ENCODE measurements around the gene SCN1B.

The SCN1B gene

GRCh38 chr19:35031072-35031881, 1.0 kb downstream of the SCN1B start:
- H3K27me3 ChIP-seq (ENCODE audit: insufficient read depth, low read length) = no peaks in the 10 kb centered on the region
- H2AFZ ChIP-seq (ENCODE audit: low read length, unreplicated experiment) = no peak overlapping the region
- no peaks in the 10 kb centered on the region for H3K4me1 ChIP-seq (ENCODE audit: control insufficient read depth, insufficient read depth, low read length, unreplicated experiment)
- no peak overlapping the region for H3K27ac ChIP-seq (ENCODE audit: low read depth, low read length)
- H3K36me3 ChIP-seq (ENCODE audit: insufficient read depth, low read length) = no peaks in the 10 kb centered on the region
- no peaks in the 10 kb centered on the region for H3K79me2 ChIP-seq (ENCODE audit: control insufficient read depth, insufficient read depth, low read length, unreplicated experiment)
- H3K4me3 ChIP-seq (ENCODE audit: low read depth, low read length) = peak overlapping the region; percentile 74

DNA sequence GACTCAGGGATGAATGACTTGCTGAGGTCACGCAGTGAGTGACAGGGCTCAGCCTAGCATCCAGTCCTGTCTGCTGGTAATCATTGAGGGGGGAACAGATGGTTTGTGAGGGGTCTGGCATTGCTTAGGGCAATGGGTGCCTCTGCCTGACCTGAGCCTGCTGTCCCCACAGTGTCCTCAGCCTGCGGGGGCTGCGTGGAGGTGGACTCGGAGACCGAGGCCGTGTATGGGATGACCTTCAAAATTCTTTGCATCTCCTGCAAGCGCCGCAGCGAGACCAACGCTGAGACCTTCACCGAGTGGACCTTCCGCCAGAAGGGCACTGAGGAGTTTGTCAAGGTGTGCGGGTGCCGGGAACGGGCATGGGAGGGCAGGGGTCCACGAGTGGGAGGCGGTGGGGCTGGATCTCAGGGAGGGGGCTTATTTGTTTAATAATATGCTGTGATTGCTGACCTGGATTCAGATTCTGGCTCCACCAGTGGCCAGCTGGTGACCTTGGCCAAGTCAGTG, 2.1 kb downstream of the SCN1B start:
- H2AFZ ChIP-seq (ENCODE audit: low read length, unreplicated experiment) = no peak overlapping the region
- no peaks in the 10 kb centered on the region for H3K79me2 ChIP-seq (ENCODE audit: control insufficient read depth, insufficient read depth, low read length, unreplicated experiment)
- no peaks in the 10 kb centered on the region for H3K36me3 ChIP-seq (ENCODE audit: insufficient read depth, low read length)
- H3K27ac ChIP-seq (ENCODE audit: low read depth, low read length) = no peak overlapping the region
- no peaks in the 10 kb centered on the region for H3K27me3 ChIP-seq (ENCODE audit: insufficient read depth, low read length)
- H3K4me1 ChIP-seq (ENCODE audit: control insufficient read depth, insufficient read depth, low read length, unreplicated experiment) = no peaks in the 10 kb centered on the region
- H3K4me3 ChIP-seq (ENCODE audit: low read depth, low read length) = no peak overlapping the region

DNA sequence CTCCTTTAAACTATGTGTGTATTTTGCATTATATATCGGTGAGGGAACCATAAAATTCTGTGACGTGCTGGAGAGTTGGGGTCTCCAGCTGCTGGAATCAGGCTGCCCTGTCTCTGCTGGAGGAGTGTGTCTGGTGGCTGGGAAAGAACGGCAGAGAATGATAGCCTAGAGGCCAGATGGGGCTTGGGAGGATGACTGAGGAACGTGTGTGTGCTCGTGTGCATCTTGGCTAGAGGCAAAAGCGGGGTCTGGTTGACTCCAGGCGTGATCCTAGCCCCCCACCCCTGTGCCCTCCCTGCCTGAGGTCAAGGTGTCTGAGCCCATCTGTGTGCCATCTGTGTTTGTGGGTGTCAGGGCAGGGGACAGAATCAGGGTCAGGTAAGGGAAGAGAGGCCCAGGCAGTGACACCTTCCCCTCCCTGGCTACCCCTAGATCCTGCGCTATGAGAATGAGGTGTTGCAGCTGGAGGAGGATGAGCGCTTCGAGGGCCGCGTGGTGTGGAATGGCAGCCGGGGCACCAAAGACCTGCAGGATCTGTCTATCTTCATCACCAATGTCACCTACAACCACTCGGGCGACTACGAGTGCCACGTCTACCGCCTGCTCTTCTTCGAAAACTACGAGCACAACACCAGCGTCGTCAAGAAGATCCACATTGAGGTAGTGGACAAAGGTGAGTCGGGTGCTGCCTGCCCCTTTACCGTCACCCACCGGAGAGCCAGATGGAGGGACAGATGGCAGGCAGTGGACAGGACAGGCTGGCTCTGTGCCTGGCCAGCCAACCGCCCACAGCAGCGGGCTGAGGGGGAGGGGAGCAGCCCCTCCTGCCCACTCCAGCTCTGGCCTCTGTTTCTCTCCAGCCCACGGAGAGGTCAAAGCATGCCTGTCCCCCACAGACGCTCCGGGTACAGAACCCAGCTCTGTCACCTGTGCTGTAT, 3.1 kb downstream of the SCN1B start:
- Histone ChIP-seq H3K79me2 (ENCODE audit: control insufficient read depth, insufficient read depth, low read length, unreplicated experiment) (no peaks in the 10 kb centered on the region), H3K4me1 (ENCODE audit: control insufficient read depth, insufficient read depth, low read length, unreplicated experiment) (no peaks in the 10 kb centered on the region), H3K27me3 (ENCODE audit: insufficient read depth, low read length) (no peaks in the 10 kb centered on the region), H2AFZ (ENCODE audit: low read length, unreplicated experiment) (no peak overlapping the region), H3K36me3 (ENCODE audit: insufficient read depth, low read length) (no peaks in the 10 kb centered on the region), H3K27ac (ENCODE audit: low read depth, low read length) (no peak overlapping the region), H3K4me3 (ENCODE audit: low read depth, low read length) (no peak overlapping the region)

DNA sequence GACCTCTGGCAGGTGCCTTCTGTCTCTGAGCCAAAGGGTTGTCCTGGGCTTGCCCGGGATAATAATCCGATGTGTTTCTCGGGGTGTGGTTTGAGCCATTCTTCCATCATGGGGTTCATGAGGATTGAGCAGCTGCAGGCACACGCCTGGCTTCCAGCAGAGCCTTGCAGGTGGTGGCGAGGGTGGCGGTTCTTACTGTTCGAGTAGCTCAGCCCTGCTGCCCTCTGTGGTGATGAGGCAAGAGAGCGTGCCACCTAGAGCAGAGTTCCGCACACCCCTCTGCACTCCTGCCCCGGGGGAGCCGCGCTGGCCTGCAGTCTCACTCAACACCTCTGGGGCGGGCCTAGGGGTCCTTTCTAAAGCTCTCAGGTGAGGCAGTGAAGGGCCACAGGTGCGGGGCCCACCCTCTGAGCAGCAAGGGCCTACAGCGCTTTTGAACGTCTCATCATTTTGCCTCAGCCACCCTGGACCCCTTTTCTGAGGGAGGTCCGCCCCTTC, 3.8 kb downstream of the SCN1B start:
- Histone ChIP-seq H3K4me1 (ENCODE audit: control insufficient read depth, insufficient read depth, low read length, unreplicated experiment) (no peaks in the 10 kb centered on the region), H3K36me3 (ENCODE audit: insufficient read depth, low read length) (no peaks in the 10 kb centered on the region), H3K27me3 (ENCODE audit: insufficient read depth, low read length) (no peaks in the 10 kb centered on the region), H2AFZ (ENCODE audit: low read length, unreplicated experiment) (no peak overlapping the region), H3K27ac (ENCODE audit: low read depth, low read length) (no peak overlapping the region), H3K4me3 (ENCODE audit: low read depth, low read length) (no peak overlapping the region), H3K79me2 (ENCODE audit: control insufficient read depth, insufficient read depth, low read length, unreplicated experiment) (no peaks in the 10 kb centered on the region)

DNA sequence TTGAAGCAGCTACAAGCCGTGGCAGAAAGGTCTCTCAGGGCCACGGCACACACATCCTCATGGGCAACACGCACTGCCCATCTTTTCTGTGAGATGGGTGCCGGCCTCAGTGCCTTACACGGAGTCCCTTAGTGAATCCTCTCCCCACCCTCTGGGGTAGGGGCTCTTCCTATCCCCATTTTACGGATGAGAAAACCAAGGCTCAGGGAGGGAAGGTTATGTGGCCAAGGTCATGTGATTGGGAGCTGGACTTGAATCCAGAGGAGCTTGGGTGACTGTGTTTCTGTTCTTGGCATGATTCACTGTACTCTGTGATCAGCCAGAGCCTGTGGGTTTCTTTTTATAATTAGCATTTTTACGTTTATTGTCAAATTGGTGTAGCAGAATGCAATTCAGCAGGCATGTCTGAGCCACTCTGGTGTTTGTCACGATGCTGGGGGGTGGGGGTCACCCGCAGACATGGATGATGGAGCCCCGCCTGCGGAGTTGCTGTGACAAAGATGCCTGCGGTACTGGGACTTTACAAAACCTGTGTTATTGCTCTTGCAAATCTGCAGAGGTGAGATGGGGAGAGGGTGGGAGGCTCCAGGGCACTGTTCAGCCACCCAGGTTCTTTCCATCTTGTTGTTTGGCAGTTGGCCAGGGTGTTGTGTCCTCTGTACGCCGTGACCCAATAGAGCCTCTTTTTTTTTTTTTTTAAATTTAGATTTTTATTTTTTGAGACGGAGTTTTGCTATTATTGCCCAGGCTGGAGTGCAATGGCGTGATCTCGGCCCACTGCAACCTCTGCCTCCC, 4.5 kb downstream of the SCN1B start:
- Histone ChIP-seq H3K27me3 (ENCODE audit: insufficient read depth, low read length) (no peaks in the 10 kb centered on the region), H3K4me1 (ENCODE audit: control insufficient read depth, insufficient read depth, low read length, unreplicated experiment) (no peaks in the 10 kb centered on the region), H3K36me3 (ENCODE audit: insufficient read depth, low read length) (no peaks in the 10 kb centered on the region), H3K4me3 (ENCODE audit: low read depth, low read length) (no peak overlapping the region), H3K79me2 (ENCODE audit: control insufficient read depth, insufficient read depth, low read length, unreplicated experiment) (no peaks in the 10 kb centered on the region), H3K27ac (ENCODE audit: low read depth, low read length) (no peak overlapping the region), H2AFZ (ENCODE audit: low read length, unreplicated experiment) (no peak overlapping the region)

DNA sequence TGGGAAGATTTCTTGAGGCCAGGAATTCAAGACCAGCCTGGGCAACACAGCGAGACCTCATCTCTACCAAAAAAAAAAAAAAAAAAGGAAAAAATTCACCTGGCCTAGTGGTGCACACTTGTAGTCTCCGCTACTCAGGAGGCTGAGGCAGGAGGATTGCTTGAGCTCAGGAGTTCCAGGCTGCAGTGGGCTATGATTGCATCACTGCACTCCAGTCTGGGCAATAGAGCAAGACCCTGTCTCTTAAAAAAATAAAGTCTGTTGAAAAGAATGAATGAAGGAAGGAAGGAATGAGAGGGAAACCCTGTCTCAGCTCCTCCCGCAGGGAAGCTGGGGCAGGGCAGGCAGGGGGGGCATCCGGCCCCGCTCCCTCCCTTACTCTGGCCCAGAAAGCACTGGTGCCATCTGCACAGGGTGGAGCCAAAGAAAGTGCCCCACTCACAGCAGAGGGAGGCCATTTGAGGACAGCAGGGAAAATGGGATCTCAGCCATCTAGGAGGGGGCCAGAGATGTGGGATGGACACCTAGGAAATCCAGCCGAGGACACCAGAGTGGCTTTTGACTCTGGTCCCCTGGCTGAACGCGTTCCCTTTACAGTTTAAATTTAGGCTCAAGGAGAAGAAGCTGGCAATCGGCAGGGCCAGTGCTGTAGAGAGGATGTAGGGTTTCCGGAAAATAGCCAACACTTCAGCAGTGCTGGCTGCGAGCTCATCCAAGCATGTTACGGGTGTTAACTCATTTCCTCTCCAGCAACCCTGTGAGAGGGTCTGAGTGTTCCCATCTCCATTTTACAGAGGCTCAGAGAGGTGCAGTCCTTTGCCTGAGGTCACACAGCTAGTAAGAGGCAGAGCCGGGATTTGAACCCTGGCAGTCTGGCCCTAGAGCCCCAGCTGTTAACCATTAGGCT, 7.7 kb downstream of the SCN1B start:
- no peaks in the 10 kb centered on the region for H3K79me2 ChIP-seq (ENCODE audit: control insufficient read depth, insufficient read depth, low read length, unreplicated experiment)
- H3K4me3 ChIP-seq (ENCODE audit: low read depth, low read length) = no peak overlapping the region
- H3K36me3 ChIP-seq (ENCODE audit: insufficient read depth, low read length) = no peaks in the 10 kb centered on the region
- H3K27ac ChIP-seq (ENCODE audit: low read depth, low read length) = no peak overlapping the region
- no peaks in the 10 kb centered on the region for H3K27me3 ChIP-seq (ENCODE audit: insufficient read depth, low read length)
- H2AFZ ChIP-seq (ENCODE audit: low read length, unreplicated experiment) = no peak overlapping the region
- peaks cover 6% of the 10 kb centered on the region for H3K4me1 ChIP-seq (ENCODE audit: control insufficient read depth, insufficient read depth, low read length, unreplicated experiment)

DNA sequence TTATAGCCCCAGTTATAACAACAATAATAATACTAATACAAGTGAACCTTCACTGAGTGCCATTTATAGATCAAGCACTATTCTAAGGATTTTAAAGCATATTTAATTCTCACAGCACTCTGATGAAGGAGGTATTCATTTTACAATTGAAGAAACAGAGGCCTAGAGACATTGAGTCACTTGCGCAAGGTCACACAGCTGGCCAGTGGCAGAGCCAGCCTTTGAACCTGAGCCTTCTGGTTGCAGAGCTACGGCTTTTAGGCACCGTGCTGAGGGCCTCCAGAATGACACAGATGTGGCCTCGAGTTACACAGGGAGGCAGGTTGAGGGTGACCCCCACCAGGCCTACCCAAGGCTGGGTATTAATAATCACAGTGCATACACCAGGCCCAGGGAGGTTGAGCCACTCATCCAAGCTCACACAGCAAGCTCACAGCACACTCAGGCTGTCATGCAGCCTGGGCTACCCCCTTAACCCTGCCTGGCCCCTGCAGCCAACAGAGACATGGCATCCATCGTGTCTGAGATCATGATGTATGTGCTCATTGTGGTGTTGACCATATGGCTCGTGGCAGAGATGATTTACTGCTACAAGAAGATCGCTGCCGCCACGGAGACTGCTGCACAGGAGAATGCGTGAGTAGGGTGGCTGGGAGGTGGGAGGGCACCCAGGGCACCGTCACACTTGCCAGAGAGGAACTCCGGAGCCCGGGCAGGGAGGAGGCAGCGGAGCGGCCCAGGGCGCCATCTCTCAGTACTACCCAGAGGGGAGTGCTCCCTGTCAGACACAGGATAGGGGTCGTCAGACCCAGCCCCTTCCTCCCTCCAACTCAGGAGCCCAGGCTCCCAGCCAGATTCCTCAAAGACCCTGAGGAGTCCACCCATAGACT, 8.6 kb downstream of the SCN1B start:
- Histone ChIP-seq H3K36me3 (ENCODE audit: insufficient read depth, low read length) (no peaks in the 10 kb centered on the region), H2AFZ (ENCODE audit: low read length, unreplicated experiment) (no peak overlapping the region), H3K79me2 (ENCODE audit: control insufficient read depth, insufficient read depth, low read length, unreplicated experiment) (no peaks in the 10 kb centered on the region), H3K4me1 (ENCODE audit: control insufficient read depth, insufficient read depth, low read length, unreplicated experiment) (peaks cover 6% of the 10 kb centered on the region), H3K27ac (ENCODE audit: low read depth, low read length) (no peak overlapping the region), H3K4me3 (ENCODE audit: low read depth, low read length) (no peak overlapping the region), H3K27me3 (ENCODE audit: insufficient read depth, low read length) (no peaks in the 10 kb centered on the region)

DNA sequence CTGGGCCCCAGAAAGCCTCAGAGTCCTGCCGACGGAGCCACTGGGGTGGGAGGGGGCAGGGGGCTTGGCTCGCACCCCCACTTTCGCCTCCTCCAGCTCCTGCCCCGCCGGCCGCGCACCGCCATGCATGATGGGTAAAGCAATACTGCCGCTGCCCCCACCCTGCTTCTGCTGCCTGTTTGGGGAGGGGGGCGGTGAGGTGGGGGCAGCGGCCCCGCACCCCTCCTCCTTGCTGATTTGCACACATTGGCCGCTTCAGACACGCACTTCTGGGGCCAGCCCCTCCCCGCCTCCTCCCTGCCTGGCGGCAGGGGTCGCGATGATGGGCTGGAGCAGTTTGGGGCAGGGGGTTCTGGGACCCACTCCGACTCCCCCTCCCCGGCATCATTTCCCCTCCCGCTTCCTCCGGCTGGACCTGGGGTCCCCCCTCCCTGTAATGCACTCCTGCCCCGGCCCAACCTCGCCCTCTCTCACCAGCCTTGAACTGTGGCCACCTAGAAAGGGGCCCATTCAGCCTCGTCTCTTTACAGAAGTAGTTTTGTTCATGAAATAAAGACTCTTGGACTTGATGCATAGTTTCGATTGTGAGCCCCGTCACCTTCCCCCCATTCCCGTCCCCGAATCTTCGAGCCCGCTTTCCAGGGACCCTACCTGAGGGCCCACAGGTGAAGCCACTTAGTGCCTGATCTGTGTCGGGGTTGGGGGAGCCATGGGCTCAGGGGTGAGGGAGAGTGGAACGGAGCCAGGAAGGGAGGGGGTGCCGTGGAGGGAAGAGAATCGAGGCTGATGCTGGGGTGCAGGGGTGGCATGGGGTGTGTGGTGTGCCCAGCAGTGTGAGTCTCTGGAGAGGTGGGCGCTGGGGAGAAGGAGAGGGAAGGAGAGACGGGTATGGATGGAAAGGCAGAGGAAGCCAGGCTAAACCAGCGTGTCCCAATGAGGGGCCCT, 9.9 kb downstream of the SCN1B start:
- no peaks in the 10 kb centered on the region for H3K27me3 ChIP-seq (ENCODE audit: insufficient read depth, low read length)
- no peak overlapping the region for H3K4me3 ChIP-seq (ENCODE audit: low read depth, low read length)
- no peaks in the 10 kb centered on the region for H3K79me2 ChIP-seq (ENCODE audit: control insufficient read depth, insufficient read depth, low read length, unreplicated experiment)
- no peak overlapping the region for H3K27ac ChIP-seq (ENCODE audit: low read depth, low read length)
- H2AFZ ChIP-seq (ENCODE audit: low read length, unreplicated experiment) = peak overlapping the region; percentile 56
- H3K36me3 ChIP-seq (ENCODE audit: insufficient read depth, low read length) = no peaks in the 10 kb centered on the region
- H3K4me1 ChIP-seq (ENCODE audit: control insufficient read depth, insufficient read depth, low read length, unreplicated experiment) = peaks cover 6% of the 10 kb centered on the region

Measured in ACC112 (cell line).